ENCODE measurements around the gene MAP6. TPM values are rescaled to one million over a fixed set of nuclear protein-coding genes. Genes with fewer than 3 reads are reported as not detected.

MAP6 gene
- total and polyA plus RNA-seq, 8 donors, result 0.58 to 27.2 (median 3.6) TPM

DNA sequence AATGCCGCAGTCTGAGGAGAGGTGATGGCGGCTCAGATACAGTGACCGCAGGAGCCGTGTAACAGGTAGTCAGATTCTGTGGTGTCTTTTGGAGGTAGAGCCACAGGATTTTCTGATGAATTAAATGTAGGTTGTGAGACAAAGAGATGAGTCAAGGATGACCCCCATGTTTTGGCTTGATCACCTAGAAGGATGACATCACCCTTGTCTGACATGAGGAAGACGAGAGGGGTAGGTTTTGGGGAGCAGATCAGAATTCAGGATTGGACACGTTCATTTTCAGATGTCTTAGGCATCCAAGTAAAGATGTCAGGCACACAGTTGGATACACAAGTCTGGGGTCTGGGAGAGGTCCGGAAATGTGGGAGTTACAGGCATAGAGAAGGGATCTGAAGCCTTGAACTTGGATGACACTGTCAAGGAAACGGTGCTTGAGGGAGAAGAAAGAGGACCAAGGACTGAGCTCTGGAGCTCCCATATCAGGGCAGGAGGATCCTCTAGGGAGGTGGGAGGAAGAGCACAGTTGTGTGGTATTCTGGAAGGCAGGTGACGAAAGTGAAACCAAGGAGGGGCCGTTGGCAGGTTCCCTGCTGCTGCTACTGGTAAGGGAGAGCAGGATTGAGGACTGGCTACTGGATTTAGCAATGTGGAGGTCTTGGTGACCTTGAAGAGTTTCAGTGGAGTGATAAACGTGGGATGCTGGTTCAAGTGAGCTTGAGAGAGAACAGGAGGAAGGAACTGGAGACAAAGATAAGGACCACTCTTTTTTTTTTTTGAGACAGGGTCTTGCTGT, 130.5 kb downstream of the MAP6 start:
- DNase-seq, result no peak
- no peak overlapping the region for H3K4me3 ChIP-seq
- intact Hi-C loops (cut with DNase I; ENCODE audit: low total_unique reads), result loop anchor here (10.0 kb wide), 1 partner anchor 254 kb away; no protein-coding TSS in a partner anchor
- peaks cover 0 to 10% (median 0%) of the 10 kb centered on the region in 4 donors for H3K4me1 ChIP-seq
- H3K36me3 ChIP-seq, result no peaks in the 10 kb centered on the region
- WGBS, 5 donors, result 77 to 80% (median 79%) methylated on average over 11 of the region's 11 CpGs
- H3K27ac ChIP-seq, result no peak overlapping the region
- no peaks in the 10 kb centered on the region for H3K9me3 ChIP-seq
- TF ChIP-seq POLR2A (IDR thresholded peaks at IDR 0.05) (no peak), POLR2AphosphoS5 (IDR thresholded peaks at IDR 0.05) (no peak)
- H3K27me3 ChIP-seq, result no peaks in the 10 kb centered on the region

DNA sequence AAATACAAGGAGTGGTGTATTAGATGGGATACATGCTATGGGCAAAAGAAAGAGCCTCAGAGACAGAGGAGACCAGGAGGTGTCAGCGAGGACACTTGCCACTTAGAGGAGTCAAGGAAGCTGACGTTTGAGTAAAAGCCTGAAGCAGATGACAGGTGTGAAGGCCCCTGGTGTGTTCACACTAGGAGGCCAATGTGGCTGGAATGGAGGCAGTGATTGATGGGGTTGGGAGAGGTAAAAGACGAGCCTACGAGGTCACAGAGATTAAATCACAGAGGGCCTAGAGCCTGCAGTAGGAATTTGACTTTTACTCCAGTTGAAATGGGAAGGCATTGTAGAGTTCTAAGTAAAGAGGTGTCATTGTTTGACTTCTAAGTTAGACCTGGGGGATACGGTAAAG, 131.1 kb downstream of the MAP6 start:
- Histone ChIP-seq H3K27me3 (no peaks in the 10 kb centered on the region), H3K4me1 (peaks cover 0 to 10% (median 0%) of the 10 kb centered on the region in 4 donors), H3K9me3 (no peaks in the 10 kb centered on the region), H3K36me3 (no peaks in the 10 kb centered on the region), H3K27ac (no peak overlapping the region), H3K4me3 (no peak overlapping the region)
- no peak for DNase-seq
- TF ChIP-seq EP300 (IDR thresholded peaks at IDR 0.05) (no peak), POLR2AphosphoS5 (IDR thresholded peaks at IDR 0.05) (no peak), POLR2A (IDR thresholded peaks at IDR 0.05) (no peak)
- TF ChIP-seq, protein P1, sequence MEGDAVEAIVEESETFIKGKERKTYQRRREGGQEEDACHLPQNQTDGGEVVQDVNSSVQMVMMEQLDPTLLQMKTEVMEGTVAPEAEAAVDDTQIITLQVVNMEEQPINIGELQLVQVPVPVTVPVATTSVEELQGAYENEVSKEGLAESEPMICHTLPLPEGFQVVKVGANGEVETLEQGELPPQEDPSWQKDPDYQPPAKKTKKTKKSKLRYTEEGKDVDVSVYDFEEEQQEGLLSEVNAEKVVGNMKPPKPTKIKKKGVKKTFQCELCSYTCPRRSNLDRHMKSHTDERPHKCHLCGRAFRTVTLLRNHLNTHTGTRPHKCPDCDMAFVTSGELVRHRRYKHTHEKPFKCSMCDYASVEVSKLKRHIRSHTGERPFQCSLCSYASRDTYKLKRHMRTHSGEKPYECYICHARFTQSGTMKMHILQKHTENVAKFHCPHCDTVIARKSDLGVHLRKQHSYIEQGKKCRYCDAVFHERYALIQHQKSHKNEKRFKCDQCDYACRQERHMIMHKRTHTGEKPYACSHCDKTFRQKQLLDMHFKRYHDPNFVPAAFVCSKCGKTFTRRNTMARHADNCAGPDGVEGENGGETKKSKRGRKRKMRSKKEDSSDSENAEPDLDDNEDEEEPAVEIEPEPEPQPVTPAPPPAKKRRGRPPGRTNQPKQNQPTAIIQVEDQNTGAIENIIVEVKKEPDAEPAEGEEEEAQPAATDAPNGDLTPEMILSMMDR (IDR thresholded peaks at IDR 0.05), result no peak
- WGBS, 5 donors, result 80 to 90% (median 88%) methylated on average over 5 of the region's 5 CpGs
- intact Hi-C loops (cut with DNase I; ENCODE audit: low total_unique reads), result loop anchor here (10.0 kb wide), 1 partner anchor 253 kb away; no protein-coding TSS in a partner anchor

Small RNAs within 50 kb of the gene (small RNA-seq; reads per million reads assigned to genes)
- gene AP001922.4, result 0 reads per million in 4 donors

Other genes starting within 250 kb of the MAP6 start
- 1 to 10 TPM in 2 of 5 donors, under 1 TPM in 1, not detected in 2; 0.89 to 2.9 (median 1.7) TPM for gene KLHL35, start 235.8 kb downstream of the MAP6 start, total RNA-seq
- gene KLHL35, start 235.8 kb downstream of the MAP6 start, polyA plus RNA-seq, result 1 to 10 TPM; 1.2 to 1.8 (median 1.8) TPM
- gene GDPD5, start 143.1 kb downstream of the MAP6 start, total RNA-seq, result 10 to 100 TPM in 2 of 5 donors, 1 to 10 TPM in 2, under 1 TPM in 1; 0.58 to 57.6 (median 5.9) TPM
- gene GDPD5, start 143.1 kb downstream of the MAP6 start, polyA plus RNA-seq, result 1 to 10 TPM; 3.4 to 6.6 (median 3.9) TPM
- gene SERPINH1, start 106.8 kb downstream of the MAP6 start, total RNA-seq, result 100 to 1,000 TPM in 2 of 5 donors, 10 to 100 TPM in 3; 46.6 to 297 (median 81.0) TPM
- 10 to 100 TPM; 15.4 to 46.0 (median 39.0) TPM for gene SERPINH1, start 106.8 kb downstream of the MAP6 start, polyA plus RNA-seq
- gene MOGAT2, start 48.8 kb upstream of the MAP6 start, total RNA-seq, result 10 to 100 TPM in 2 of 5 donors, 1 to 10 TPM in 1, not detected in 2; 1.2 to 51.9 (median 11.4) TPM
- 1 to 10 TPM in 1 of 3 donors, under 1 TPM in 1, not detected in 1; 0.62 to 1.3 TPM for gene MOGAT2, start 48.8 kb upstream of the MAP6 start, polyA plus RNA-seq
- gene DGAT2, start 99.7 kb upstream of the MAP6 start, total RNA-seq, result 10 to 100 TPM in 1 of 5 donors, 1 to 10 TPM in 1, under 1 TPM in 1, not detected in 2; 0.45 to 16.1 (median 5.5) TPM
- gene DGAT2, start 99.7 kb upstream of the MAP6 start, polyA plus RNA-seq, result 1 to 10 TPM; 1.7 to 5.0 (median 2.4) TPM
- gene UVRAG, start 146.2 kb upstream of the MAP6 start, total RNA-seq, result 10 to 100 TPM; 18.8 to 55.5 (median 33.0) TPM
- 1 to 10 TPM; 4.7 to 8.9 (median 6.5) TPM for gene UVRAG, start 146.2 kb upstream of the MAP6 start, polyA plus RNA-seq